NCI-H1417 (cell line): ENCODE data around the gene RFLNA.
"Not testable (repeated sequence)": the region's sequence is repeated elsewhere in the genome, so short reads cannot be mapped to it uniquely, and the experiment has no call there.

Experiments used
- DNase-seq, 3 experiments: peaks; one replicate each; lab custom pipeline; 2025; lab: John Stamatoyannopoulos, UW

RFLNA gene

DNA sequence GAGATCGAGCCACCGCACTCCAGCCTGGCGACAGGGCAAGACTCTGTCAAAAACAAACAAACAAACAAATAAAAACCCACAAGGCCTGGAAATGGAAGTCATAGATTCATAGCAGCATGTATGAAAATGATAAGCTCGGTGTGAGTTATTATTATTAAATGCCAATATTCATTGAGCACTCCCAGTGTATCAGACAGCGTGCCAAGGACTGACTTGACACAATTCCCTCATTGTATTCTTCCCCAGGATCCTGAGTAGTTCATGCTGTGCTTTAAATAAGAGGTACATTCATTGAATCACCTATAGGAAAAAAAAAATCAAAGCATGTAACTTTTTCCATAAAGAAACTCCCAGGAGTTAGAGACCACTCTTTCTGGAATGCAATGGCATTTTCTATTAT lies 12.6 kb upstream of the RFLNA start:
- DNase-seq, result no peak

DNA sequence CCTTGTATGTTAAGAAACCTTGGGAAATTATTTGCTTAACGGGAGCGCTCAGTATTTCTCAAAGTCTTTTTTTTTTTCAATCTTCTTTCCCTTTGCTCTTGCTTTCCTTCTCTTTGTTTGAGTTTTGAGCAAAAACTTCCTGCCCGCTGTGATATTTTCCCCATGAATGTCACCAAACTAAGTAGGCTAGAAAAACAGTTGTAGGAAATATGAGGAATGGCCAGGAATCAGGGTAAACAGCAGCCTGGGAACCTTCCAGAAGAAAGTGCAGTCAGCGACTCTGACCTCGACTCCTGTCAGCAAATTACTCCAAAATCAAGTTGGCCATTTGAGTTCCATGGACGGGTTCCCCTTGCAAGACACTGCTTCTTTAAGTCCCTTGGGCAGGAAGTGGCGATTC lies 11.6 kb upstream of the RFLNA start:
- DNase-seq, result no peak

- DNase-seq, result no peak
Observed at GRCh38 chr12:124284368-124284767, 10.5 kb upstream of the RFLNA start.

DNA sequence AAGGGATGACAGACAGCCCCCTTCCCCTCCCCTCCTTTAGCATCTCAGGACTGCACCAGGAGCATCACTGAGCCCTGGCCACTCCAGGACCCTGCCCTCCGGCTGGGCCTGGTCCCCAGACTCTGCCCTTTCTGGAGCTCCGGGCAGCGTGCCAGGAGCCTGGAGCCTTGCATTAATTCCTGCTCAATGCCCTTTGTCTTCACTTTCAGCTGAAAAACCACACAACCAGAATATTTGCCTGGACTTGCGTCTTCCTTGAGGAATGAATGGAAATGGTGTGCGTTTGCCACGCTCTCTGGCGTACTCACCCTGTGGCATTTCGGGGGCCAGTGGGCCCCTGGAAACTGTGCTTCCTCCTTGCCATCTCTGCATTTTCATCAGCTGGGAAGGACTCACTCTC lies 8.5 kb upstream of the RFLNA start:
- DNase-seq, result peak in 2 of 3 experiments; percentile 41 to 67

GRCh38 chr12:124286971-124287370 lies 7.9 kb upstream of the RFLNA start:
- no peak for DNase-seq

GRCh38 chr12:124289634-124290600 lies 5.0 kb upstream of the RFLNA start:
- DNase-seq, result no peak

DNA sequence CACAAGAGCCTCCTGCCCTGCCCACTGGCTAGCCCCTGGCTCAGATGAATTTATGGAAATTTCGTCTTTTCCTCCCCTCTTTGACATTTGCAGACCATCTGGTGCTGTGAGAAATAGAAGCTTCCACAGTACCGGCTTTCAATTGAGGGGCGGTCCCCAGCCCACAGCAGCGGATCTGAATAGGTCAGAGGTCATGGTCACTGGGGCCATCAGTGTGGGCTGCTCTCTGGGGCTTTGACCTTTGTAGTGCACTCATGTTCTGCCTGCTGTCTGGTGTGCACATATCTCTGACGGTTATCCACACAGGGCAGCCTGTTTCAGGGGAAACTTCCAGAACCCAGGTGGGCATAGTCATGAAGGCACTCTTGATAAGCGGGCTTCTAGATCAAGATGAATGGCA lies 2.5 kb upstream of the RFLNA start:
- DNase-seq, result no peak

DNA sequence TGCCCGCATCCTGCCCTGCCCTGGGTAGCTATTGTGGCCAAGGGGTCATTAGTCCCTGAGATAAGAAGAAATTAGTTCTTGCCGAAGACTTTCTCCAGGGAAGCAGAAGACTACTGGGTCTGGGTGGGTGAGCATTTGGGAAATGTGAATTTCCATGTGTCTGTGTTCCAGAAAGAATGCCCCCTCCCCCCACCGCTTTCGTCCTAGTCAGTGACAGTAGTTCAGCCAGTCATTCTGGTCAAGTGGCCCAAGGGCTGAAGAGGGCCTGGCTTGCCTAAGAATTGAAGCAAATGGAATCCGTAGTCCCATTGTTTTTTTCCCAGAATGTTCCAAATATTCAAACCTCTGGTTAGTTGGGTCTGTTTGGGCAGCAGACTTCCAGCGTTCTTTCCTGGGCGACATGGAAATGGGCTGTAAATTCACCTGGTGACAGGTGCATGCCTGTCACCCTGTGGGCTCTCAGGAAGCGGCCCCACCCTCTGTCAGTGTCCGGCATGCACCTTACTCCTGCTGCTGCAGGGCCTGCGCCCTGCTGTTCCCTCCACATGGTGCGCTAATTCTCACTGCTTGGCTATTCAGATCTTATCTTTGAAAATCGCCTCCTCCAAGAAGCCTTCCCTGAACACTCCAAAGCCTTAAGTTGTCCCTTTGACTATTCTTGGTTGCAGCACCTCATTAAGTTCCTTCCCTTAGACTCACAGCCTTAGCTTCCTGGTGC lies 1.4 kb upstream of the RFLNA start:
- no peak for DNase-seq

- peak in 2 of 3 experiments; percentile 31 to 47 for DNase-seq
Observed at GRCh38 chr12:124295431-124296058, 652 bp downstream of the RFLNA start.

GRCh38 chr12:124296295-124296915 lies 1.5 kb downstream of the RFLNA start:
- peak in 1 of 3 experiments; percentile 35 for DNase-seq

- no peak for DNase-seq
Observed at GRCh38 chr12:124296916-124297351, 2.0 kb downstream of the RFLNA start.

- no peak for DNase-seq
Observed at GRCh38 chr12:124297389-124297788, 2.5 kb downstream of the RFLNA start.

DNA sequence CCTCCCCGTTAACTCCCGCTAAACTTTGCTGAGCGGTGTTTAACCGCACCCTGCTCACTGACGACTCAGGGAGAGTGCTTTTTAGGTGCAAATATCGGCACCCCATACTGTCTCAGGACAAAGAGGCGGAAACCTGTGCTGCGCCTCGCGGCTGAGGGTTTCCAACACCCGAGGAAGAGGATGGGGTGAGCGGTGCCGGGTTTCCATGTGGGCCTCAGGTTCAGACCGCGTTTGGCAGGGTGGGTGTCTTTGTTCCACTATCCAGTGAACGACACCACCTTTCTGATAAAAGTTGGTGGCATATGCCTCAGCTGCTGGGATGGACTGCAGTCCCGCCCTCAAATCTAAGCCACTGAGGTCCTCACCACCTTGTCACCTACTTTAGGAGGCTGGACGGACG lies 3.0 kb downstream of the RFLNA start:
- DNase-seq, result no peak

DNA sequence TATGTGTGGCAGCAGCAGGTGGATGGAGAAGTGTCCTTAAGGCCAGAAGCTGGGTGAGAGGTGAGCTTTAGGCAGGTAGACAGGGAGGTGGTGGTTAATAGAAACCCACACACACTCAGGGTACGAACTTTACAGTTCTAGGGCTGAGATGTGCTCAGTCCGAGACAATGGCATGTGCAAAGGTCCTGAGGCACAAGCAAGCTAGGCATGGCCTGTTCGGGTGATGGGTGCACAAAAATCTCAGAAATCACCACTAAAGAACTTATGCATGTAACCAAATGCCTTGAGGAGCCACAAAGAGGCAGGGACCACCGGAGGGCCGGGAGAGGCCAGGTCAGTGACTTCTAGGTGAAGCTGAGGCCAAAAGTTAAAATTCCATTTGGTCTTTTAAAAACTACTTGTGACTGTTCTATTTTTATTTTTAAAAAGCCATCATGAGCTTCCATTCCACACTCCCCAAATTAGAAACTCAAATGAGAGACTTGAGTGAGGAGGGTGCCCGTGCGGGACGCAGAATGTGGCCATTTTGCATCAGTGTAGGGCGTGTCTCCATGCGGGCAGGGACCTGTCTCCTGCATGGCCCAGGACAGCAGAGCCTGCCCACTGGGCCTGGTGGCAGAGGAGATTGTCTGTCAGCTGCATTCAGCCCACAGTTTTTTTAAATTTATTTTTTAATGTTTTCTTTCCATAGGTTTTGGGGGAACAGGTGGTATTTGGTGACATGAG lies 4.0 kb downstream of the RFLNA start:
- DNase-seq, result no peak

- DNase-seq, result no peak
Observed at GRCh38 chr12:124299628-124300388, 4.9 kb downstream of the RFLNA start.

DNA sequence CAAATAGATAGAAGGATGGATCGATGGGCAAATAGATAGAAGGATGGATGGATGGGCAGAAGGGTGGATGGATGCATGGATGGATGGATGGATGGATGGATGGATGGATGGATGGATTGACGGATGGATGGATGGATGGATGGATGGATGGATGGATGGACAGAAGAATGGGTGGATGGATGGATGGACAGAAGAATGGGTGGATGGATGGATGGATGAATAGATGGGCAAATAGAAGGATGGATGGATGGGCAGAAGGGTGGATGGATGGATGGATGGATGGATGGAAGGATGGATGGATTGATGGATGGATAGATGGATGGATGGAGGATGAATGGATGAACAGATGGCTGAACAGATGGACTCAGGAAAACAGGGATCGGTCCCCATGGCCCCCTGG lies 5.8 kb downstream of the RFLNA start:
- DNase-seq, result not testable (repeated sequence)

- DNase-seq, result peak in 1 of 3 experiments; percentile 13
Observed at GRCh38 chr12:124301084-124301654, 6.3 kb downstream of the RFLNA start.

DNA sequence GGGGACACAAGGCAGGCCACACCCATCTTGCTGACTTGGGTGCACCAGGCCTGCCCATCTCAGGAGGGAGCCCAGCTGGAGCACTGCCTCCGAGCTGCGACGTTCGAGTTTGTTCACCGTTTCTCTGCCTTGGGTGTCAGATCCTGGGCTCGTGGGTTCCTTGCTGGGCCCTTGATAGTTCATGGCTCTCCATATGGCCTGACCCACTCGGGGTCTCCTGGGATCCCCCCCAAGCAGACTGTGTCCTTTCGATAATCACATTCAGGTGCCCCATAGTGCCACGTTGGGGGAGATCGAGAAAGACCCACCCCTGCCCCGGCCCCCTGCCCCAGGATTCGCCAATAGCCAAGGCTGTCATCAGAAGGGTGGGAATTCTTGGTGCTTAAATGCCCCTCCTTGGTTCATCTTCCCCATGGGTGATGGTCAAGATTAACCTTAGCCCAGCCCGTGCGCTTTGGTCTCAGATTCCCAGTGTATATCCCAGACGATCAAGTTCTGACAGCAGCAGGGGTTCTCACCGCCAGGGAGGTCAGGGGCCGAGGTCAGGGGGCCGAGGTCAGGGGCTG lies 7.4 kb downstream of the RFLNA start:
- DNase-seq, result no peak

GRCh38 chr12:124302807-124303578 lies 8.1 kb downstream of the RFLNA start:
- DNase-seq, result no peak
